ENCODE measurements around the gene CPSF3.

Gene CPSF3

DNA sequence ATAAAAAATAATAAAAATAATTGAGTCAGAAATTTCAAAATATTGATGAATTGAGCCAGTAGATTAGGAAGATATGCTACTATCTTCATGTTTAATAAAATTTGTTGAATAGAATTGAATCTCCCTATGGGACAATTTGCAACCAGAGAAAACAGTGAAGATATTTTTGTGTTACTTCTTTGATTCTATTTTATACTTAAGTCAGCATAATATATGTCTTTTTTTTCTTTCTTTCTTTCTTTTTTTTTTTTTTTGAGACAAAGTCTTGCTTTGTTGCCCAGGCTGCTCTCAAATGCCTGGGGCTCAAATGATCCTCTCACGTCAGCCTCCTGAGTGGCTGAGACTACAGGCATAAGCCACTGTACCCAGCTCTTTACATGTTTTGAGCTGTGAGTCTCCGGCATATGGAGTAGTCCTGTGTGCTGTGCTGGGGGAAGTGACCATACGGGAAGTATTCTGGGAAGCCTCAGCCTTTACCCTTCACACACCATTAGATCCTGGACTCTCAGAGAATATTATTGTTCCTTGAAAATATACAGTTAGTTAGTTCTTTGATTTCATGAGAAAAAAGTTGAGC is 37.1 kb downstream of the CPSF3 start:
- Histone ChIP-seq H2BK5ac (ENCODE audit: low read depth, low read length, poor library complexity, severe bottlenecking) (no peak overlapping the region), H2BK120ac (ENCODE audit: low read depth, low read length) (no peak overlapping the region), H4K91ac (ENCODE audit: low read length) (no peak overlapping the region), H3K9ac (ENCODE audit: low read length) (no peak overlapping the region), H3K4ac (ENCODE audit: low read depth in 1 of 2, low read length in 2 of 2) (no peak overlapping the region), H2AK5ac (ENCODE audit: low read length, severe bottlenecking) (no peak overlapping the region), H3K27ac (ENCODE audit: low read length, poor library complexity, severe bottlenecking) (no peak overlapping the region), H3K27me3 (ENCODE audit: control insufficient read depth in 1 of 2, insufficient read depth in 1 of 2, low read length in 2 of 2) (no peaks in the 10 kb centered on the region), H3K18ac (ENCODE audit: low read depth in 1 of 2, low read length in 2 of 2) (no peak overlapping the region), H2BK15ac (ENCODE audit: low read depth, poor library complexity, severe bottlenecking) (no peak overlapping the region), H4K8ac (ENCODE audit: low read length) (no peak overlapping the region), H2AFZ (ENCODE audit: low read depth, low read length) (no peak overlapping the region), H3K4me1 (ENCODE audit: control insufficient read depth, insufficient read depth, low read depth, low read length) (no peaks in the 10 kb centered on the region), H3K23ac (ENCODE audit: low read length in 2 of 2) (no peak overlapping the region), H3K14ac (ENCODE audit: low read length in 2 of 2) (no peak overlapping the region), H2BK12ac (ENCODE audit: low read length in 2 of 2) (no peak overlapping the region), H3K36me3 (ENCODE audit: control insufficient read depth in 1 of 2, insufficient read depth in 2 of 2, low read depth in 1 of 2, low read length in 2 of 2) (peaks cover 15 to 75% of the 10 kb centered on the region in 2 experiments), H3K79me1 (replicated peaks; ENCODE audit: low read length, poor library complexity, severe bottlenecking) (no peaks in the 10 kb centered on the region), H3K4me2 (ENCODE audit: low read length, poor library complexity, severe bottlenecking) (no peak overlapping the region), H3K9me3 (ENCODE audit: control insufficient read depth, low read length) (no peaks in the 10 kb centered on the region), H3K4me3 (ENCODE audit: insufficient read depth in 1 of 2, low read depth in 1 of 2, low read length in 2 of 2) (no peak overlapping the region)
- DNase-seq, result no peak
- WGBS, result 100% methylated on average over 1 of the region's 3 CpGs

DNA sequence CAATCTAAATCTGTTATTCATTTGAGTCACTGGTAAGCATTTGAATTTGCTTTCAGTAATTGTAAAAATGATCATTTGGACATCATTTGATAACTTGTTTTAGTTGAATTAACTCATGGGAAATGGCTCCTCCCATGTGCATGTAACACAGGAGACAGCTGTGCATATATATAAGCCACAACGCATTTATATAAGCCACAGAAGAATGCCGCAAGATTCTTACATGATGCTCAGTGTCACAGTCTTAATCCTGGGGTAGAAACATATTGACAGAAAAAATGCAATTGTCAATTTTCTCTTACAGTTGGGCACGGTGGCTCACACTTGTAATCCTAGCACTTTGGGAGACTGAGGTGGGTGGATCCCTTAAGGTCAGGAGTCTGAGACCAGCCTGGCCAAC is 37.6 kb downstream of the CPSF3 start:
- Histone ChIP-seq H3K18ac (ENCODE audit: low read depth in 1 of 2, low read length in 2 of 2) (no peak overlapping the region), H2BK120ac (ENCODE audit: low read depth, low read length) (no peak overlapping the region), H2BK12ac (ENCODE audit: low read length in 2 of 2) (no peak overlapping the region), H2BK5ac (ENCODE audit: low read depth, low read length, poor library complexity, severe bottlenecking) (no peak overlapping the region), H2BK15ac (ENCODE audit: low read depth, poor library complexity, severe bottlenecking) (no peak overlapping the region), H4K8ac (ENCODE audit: low read length) (no peak overlapping the region), H3K14ac (ENCODE audit: low read length in 2 of 2) (no peak overlapping the region), H3K4ac (ENCODE audit: low read depth in 1 of 2, low read length in 2 of 2) (no peak overlapping the region), H3K79me1 (replicated peaks; ENCODE audit: low read length, poor library complexity, severe bottlenecking) (peaks cover 2% of the 10 kb centered on the region), H4K91ac (ENCODE audit: low read length) (no peak overlapping the region), H3K4me3 (ENCODE audit: insufficient read depth in 1 of 2, low read depth in 1 of 2, low read length in 2 of 2) (no peak overlapping the region), H2AFZ (ENCODE audit: low read depth, low read length) (no peak overlapping the region), H3K27me3 (ENCODE audit: control insufficient read depth in 1 of 2, insufficient read depth in 1 of 2, low read length in 2 of 2) (no peaks in the 10 kb centered on the region), H3K4me2 (ENCODE audit: low read length, poor library complexity, severe bottlenecking) (no peak overlapping the region), H3K4me1 (ENCODE audit: control insufficient read depth, insufficient read depth, low read depth, low read length) (peaks cover under 1% of the 10 kb centered on the region), H3K23ac (ENCODE audit: low read length in 2 of 2) (no peak overlapping the region), H3K27ac (ENCODE audit: low read length, poor library complexity, severe bottlenecking) (no peak overlapping the region), H3K9ac (ENCODE audit: low read length) (no peak overlapping the region), H2AK5ac (ENCODE audit: low read length, severe bottlenecking) (no peak overlapping the region), H3K9me3 (ENCODE audit: control insufficient read depth, low read length) (no peaks in the 10 kb centered on the region), H3K36me3 (ENCODE audit: control insufficient read depth in 1 of 2, insufficient read depth in 2 of 2, low read depth in 1 of 2, low read length in 2 of 2) (peaks cover 18 to 75% of the 10 kb centered on the region in 2 experiments)
- WGBS, result 100% methylated on average over 3 of the region's 3 CpGs
- DNase-seq, result no peak

DNA sequence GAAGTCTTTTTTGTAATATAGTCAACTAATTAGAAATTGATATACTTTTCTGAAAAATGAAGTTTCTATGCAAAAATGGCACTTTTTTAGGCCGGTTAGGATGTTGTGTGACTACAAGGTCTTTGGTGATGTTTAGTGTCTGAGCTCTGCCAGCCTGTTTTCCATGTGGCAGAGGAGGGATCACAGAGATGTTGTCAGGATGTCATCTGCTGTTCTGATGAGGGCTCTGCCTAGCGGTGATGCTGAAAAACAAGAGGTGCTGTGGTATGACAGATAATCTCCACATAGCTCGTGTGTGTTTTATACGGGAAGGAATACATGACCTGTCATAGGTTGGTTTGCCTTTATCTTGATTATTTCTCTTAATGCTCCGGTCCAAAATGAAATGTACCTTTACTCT is 38.9 kb downstream of the CPSF3 start:
- H3K36me3 ChIP-seq (ENCODE audit: control insufficient read depth in 1 of 2, insufficient read depth in 2 of 2, low read depth in 1 of 2, low read length in 2 of 2), result peaks cover 21 to 67% of the 10 kb centered on the region in 2 experiments
- peaks cover 5% of the 10 kb centered on the region for H3K79me1 ChIP-seq (replicated peaks; ENCODE audit: low read length, poor library complexity, severe bottlenecking)
- no peak overlapping the region for H3K4me2 ChIP-seq (ENCODE audit: low read length, poor library complexity, severe bottlenecking)
- H2BK15ac ChIP-seq (ENCODE audit: low read depth, poor library complexity, severe bottlenecking), result no peak overlapping the region
- H3K18ac ChIP-seq (ENCODE audit: low read depth in 1 of 2, low read length in 2 of 2), result no peak overlapping the region
- WGBS, result 82% methylated on average over 3 of the region's 5 CpGs
- H3K27me3 ChIP-seq (ENCODE audit: control insufficient read depth in 1 of 2, insufficient read depth in 1 of 2, low read length in 2 of 2), result no peaks in the 10 kb centered on the region
- H2AFZ ChIP-seq (ENCODE audit: low read depth, low read length), result no peak overlapping the region
- H2BK12ac ChIP-seq (ENCODE audit: low read length in 2 of 2), result no peak overlapping the region
- H3K4me3 ChIP-seq (ENCODE audit: insufficient read depth in 1 of 2, low read depth in 1 of 2, low read length in 2 of 2), result no peak overlapping the region
- no peak overlapping the region for H3K23ac ChIP-seq (ENCODE audit: low read length in 2 of 2)
- no peak overlapping the region for H2BK5ac ChIP-seq (ENCODE audit: low read depth, low read length, poor library complexity, severe bottlenecking)
- H2BK120ac ChIP-seq (ENCODE audit: low read depth, low read length), result no peak overlapping the region
- peaks cover 4% of the 10 kb centered on the region for H3K4me1 ChIP-seq (ENCODE audit: control insufficient read depth, insufficient read depth, low read depth, low read length)
- no peak overlapping the region for H3K27ac ChIP-seq (ENCODE audit: low read length, poor library complexity, severe bottlenecking)
- H4K8ac ChIP-seq (ENCODE audit: low read length), result no peak overlapping the region
- no peak overlapping the region for H3K4ac ChIP-seq (ENCODE audit: low read depth in 1 of 2, low read length in 2 of 2)
- H4K91ac ChIP-seq (ENCODE audit: low read length), result no peak overlapping the region
- H3K9me3 ChIP-seq (ENCODE audit: control insufficient read depth, low read length), result no peaks in the 10 kb centered on the region
- H2AK5ac ChIP-seq (ENCODE audit: low read length, severe bottlenecking), result no peak overlapping the region
- H3K9ac ChIP-seq (ENCODE audit: low read length), result no peak overlapping the region
- H3K14ac ChIP-seq (ENCODE audit: low read length in 2 of 2), result no peak overlapping the region
- no peak for DNase-seq

DNA sequence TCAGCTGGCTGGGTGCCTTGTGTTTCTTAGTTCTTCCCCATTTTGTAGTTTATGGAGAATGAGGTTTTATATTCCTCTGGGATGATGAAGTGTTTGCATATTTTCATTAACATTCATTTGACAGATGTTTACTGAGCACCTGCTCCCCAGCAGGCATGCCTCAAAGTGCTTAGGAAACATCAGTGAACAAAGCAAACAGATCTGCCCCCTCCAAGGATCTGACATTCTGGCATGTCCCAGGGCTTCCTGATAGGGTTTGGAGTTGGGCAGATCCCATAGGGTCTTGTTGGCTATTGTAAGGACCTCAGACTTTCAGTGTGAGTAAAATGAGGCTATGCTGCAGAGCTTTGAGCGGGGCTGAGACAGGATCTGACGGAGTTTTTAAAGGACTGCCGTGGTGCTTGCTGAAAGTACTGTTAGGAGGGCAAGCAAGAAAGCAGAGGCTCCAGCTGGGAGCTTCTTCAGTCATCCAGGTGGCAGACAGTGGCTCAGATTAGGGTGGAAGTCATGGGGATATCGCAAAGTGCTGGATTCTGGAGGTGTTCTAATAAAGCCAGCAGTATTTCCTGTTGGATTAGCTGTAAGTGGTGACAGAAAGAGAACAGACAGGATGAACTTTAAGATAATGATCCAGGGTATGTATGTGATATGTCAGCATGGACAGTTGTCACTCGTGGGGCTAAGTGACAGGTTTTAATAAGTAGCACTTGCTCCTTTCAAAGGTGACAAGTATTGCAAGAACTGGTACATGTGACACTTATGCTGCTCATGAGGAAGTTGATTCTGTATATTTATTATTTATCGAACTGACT is 39.6 kb downstream of the CPSF3 start:
- no peaks in the 10 kb centered on the region for H3K9me3 ChIP-seq (ENCODE audit: control insufficient read depth, low read length)
- H3K27me3 ChIP-seq (ENCODE audit: control insufficient read depth in 1 of 2, insufficient read depth in 1 of 2, low read length in 2 of 2), result no peaks in the 10 kb centered on the region
- DNase-seq, result no peak
- H3K9ac ChIP-seq (ENCODE audit: low read length), result no peak overlapping the region
- no peak overlapping the region for H3K23ac ChIP-seq (ENCODE audit: low read length in 2 of 2)
- H3K4me2 ChIP-seq (ENCODE audit: low read length, poor library complexity, severe bottlenecking), result no peak overlapping the region
- H2BK15ac ChIP-seq (ENCODE audit: low read depth, poor library complexity, severe bottlenecking), result no peak overlapping the region
- H3K36me3 ChIP-seq (ENCODE audit: control insufficient read depth in 1 of 2, insufficient read depth in 2 of 2, low read depth in 1 of 2, low read length in 2 of 2), result peaks cover 24 to 64% of the 10 kb centered on the region in 2 experiments
- no peak overlapping the region for H3K4me3 ChIP-seq (ENCODE audit: insufficient read depth in 1 of 2, low read depth in 1 of 2, low read length in 2 of 2)
- H2BK120ac ChIP-seq (ENCODE audit: low read depth, low read length), result no peak overlapping the region
- H3K27ac ChIP-seq (ENCODE audit: low read length, poor library complexity, severe bottlenecking), result no peak overlapping the region
- no peak overlapping the region for H2BK12ac ChIP-seq (ENCODE audit: low read length in 2 of 2)
- H4K91ac ChIP-seq (ENCODE audit: low read length), result no peak overlapping the region
- peaks cover 8% of the 10 kb centered on the region for H3K79me1 ChIP-seq (replicated peaks; ENCODE audit: low read length, poor library complexity, severe bottlenecking)
- H3K4ac ChIP-seq (ENCODE audit: low read depth in 1 of 2, low read length in 2 of 2), result no peak overlapping the region
- 94% methylated on average over 6 of the region's 6 CpGs for WGBS
- H4K8ac ChIP-seq (ENCODE audit: low read length), result no peak overlapping the region
- no peak overlapping the region for H3K18ac ChIP-seq (ENCODE audit: low read depth in 1 of 2, low read length in 2 of 2)
- peaks cover 5% of the 10 kb centered on the region for H3K4me1 ChIP-seq (ENCODE audit: control insufficient read depth, insufficient read depth, low read depth, low read length)
- no peak overlapping the region for H3K14ac ChIP-seq (ENCODE audit: low read length in 2 of 2)
- no peak overlapping the region for H2AFZ ChIP-seq (ENCODE audit: low read depth, low read length)
- H2AK5ac ChIP-seq (ENCODE audit: low read length, severe bottlenecking), result no peak overlapping the region
- H2BK5ac ChIP-seq (ENCODE audit: low read depth, low read length, poor library complexity, severe bottlenecking), result no peak overlapping the region

Measured in mesenchymal stem cell (in vitro differentiated cells and primary cell).